ENCODE measurements around the gene MEX3A.

The MEX3A gene

GRCh38 chr1:156099282-156099681 is 17.0 kb upstream of the MEX3A start:
- TF ChIP-seq GATA3 (IDR thresholded peaks at IDR 0.05; ENCODE audit: low read depth, low read length) (no peak), GATA2 (IDR thresholded peaks at IDR 0.05; ENCODE audit: low read depth, low read length) (no peak)

- no peak for TF ChIP-seq GATA2 (IDR thresholded peaks at IDR 0.05; ENCODE audit: low read depth, low read length)
- TF ChIP-seq GATA3 (IDR thresholded peaks at IDR 0.05; ENCODE audit: low read depth, low read length), result no peak
Observed at GRCh38 chr1:156098784-156099183, 16.5 kb upstream of the MEX3A start.

GRCh38 chr1:156097499-156098178 is 15.4 kb upstream of the MEX3A start:
- TF ChIP-seq GATA3 (IDR thresholded peaks at IDR 0.05; ENCODE audit: low read depth, low read length) (no peak), GATA2 (IDR thresholded peaks at IDR 0.05; ENCODE audit: low read depth, low read length) (no peak)

DNA sequence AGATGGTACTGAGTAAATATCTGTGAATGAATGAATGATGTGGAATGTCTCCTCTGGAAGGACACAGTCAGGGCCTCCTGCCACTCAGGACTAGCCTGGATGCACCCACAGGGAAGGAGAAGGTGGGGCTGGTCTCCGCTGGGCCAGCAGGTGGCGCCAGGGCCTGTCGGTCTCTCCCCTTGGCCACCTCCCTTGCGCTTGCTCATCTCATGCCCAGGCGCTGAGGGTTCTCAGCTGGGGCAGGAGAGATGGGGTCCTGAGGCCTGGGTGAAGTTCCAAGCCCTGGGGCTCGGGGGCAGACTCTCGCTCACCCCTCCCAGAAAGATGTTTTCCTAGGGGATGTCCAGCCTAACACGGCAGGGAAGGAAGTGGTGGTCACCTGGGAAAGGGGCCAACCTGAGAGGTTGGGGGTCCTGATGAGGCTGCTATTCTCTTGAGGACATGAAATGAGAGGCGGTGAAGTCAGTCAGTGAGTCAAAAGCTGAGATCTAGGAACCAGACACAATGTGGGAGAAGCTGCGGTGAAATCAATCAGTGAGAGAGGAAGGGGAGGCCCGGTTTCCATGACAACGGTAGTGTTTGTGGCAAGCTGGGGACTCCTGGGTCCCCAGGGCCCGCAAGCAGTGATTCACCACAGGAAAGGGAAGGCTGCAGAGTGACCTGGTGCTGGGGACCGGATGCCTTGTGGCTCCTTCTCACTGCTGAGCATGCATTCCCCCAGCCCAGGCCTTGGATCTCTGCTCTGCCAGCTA is 14.6 kb upstream of the MEX3A start:
- TF ChIP-seq GATA3 (IDR thresholded peaks at IDR 0.05; ENCODE audit: low read depth, low read length) (no peak), GATA2 (IDR thresholded peaks at IDR 0.05; ENCODE audit: low read depth, low read length) (no peak)

GRCh38 chr1:156095906-156096508 is 13.7 kb upstream of the MEX3A start:
- TF ChIP-seq GATA2 (IDR thresholded peaks at IDR 0.05; ENCODE audit: low read depth, low read length) (no peak), GATA3 (IDR thresholded peaks at IDR 0.05; ENCODE audit: low read depth, low read length) (no peak)

DNA sequence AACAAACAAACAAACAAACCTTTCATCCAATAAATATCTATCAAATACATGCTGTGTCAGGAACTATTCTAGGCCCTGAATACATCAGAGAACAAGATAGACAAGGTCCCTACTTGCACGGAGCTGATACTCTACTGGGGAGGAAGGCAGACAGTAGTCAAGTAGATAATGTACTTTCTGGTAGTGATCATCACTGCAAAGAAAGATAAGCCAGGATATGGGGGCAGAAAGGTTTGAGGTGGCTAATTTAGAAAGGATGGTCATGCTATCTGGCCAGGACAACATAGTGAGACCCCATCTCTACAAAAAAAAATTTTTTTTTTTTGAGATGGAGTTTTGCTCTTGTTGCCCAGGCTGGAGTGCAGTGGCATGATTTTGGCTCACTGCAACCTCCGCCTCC is 9.3 kb upstream of the MEX3A start:
- TF ChIP-seq GATA2 (IDR thresholded peaks at IDR 0.05; ENCODE audit: low read depth, low read length) (no peak), GATA3 (IDR thresholded peaks at IDR 0.05; ENCODE audit: low read depth, low read length) (no peak)

DNA sequence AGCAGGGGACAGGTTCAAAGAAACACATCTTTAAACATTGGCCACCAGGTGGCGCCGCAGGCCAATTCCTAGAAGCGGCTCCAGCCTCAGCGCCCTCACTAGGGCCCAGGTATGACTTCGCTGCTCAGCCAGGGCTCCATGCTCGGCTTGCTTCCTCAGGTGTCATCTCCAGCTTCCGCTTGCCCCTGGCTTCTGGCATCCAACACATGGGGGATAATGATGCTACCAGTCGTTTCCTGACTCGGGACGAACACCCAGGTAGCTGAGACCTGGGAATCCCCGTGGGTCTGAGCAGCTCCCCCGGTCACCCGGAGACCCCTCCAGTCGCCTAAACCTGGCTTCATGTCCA is 8.5 kb upstream of the MEX3A start:
- TF ChIP-seq GATA3 (IDR thresholded peaks at IDR 0.05; ENCODE audit: low read depth, low read length), result no peak
- TF ChIP-seq GATA2 (IDR thresholded peaks at IDR 0.05; ENCODE audit: low read depth, low read length), result no peak

GRCh38 chr1:156090138-156090839 is 8.0 kb upstream of the MEX3A start:
- no peak for TF ChIP-seq GATA2 (IDR thresholded peaks at IDR 0.05; ENCODE audit: low read depth, low read length)
- no peak for TF ChIP-seq GATA3 (IDR thresholded peaks at IDR 0.05; ENCODE audit: low read depth, low read length)

DNA sequence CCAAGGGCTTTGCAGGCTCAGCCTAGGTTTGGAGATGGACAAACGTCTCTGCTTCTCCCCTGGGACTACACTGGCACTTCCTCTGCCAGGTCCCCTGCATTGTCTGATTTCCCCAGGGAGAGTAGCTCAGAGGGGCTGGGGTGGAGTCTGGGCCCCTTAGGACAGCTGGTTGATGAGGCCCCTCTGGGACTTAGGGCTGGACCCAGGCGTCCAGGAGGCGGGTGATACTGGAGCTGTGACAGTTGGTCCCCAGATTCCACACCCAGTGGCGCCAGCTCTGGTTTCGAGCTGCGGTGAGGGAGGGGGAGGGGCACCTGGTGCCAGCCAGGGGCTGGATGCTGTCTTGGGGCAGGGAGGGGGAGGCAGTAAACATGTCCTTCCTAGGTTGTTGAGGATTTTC is 7.4 kb upstream of the MEX3A start:
- TF ChIP-seq GATA2 (IDR thresholded peaks at IDR 0.05; ENCODE audit: low read depth, low read length), result no peak
- no peak for TF ChIP-seq GATA3 (IDR thresholded peaks at IDR 0.05; ENCODE audit: low read depth, low read length)

DNA sequence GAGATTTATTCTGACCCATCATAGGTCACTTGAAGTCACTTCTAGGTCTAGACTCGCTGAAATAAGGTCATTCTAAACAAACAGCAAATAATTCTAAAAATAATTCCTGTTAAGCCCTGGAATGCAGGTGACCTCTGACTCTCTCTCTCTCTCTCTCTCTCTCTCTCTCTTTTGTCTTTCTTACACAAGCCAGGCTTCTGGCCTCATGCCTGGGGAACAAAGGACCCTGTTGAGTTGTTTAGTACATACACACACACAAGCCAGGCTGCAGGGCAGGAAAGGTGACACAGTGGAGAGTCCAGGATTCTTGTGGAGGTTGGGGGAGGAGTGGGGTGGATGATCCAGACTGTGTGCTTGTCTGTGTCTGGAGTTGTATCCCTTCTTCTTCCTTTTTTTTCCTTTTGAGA is 4.0 kb upstream of the MEX3A start:
- TF ChIP-seq GATA3 (IDR thresholded peaks at IDR 0.05; ENCODE audit: low read depth, low read length) (no peak), GATA2 (IDR thresholded peaks at IDR 0.05; ENCODE audit: low read depth, low read length) (no peak)

- no peak for TF ChIP-seq GATA3 (IDR thresholded peaks at IDR 0.05; ENCODE audit: low read depth, low read length)
- TF ChIP-seq GATA2 (IDR thresholded peaks at IDR 0.05; ENCODE audit: low read depth, low read length), result no peak
Observed at GRCh38 chr1:156083800-156084790, 1.8 kb upstream of the MEX3A start.

DNA sequence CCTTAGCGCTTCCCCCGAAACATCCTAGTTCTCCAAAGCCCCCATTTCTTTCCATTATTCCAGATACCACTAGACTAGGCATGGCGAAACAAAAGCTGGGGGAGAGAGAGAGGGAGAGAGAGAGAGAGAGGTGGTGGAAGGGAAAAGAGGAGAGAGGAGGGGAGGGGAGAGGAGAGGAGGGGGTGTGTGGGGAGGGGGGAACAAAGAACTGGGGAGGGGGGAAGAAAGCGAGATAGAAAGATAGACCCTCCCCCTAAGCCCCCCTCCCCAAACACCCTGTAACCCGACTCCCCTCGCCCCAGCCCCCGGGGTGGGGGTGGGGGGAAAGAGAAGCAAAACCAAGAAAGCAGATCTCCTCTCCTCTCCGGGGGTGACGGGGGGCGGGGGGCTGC is 352 bp downstream of the MEX3A start:
- no peak for TF ChIP-seq GATA3 (IDR thresholded peaks at IDR 0.05; ENCODE audit: low read depth, low read length)
- TF ChIP-seq GATA2 (IDR thresholded peaks at IDR 0.05; ENCODE audit: low read depth, low read length), result no peak

DNA sequence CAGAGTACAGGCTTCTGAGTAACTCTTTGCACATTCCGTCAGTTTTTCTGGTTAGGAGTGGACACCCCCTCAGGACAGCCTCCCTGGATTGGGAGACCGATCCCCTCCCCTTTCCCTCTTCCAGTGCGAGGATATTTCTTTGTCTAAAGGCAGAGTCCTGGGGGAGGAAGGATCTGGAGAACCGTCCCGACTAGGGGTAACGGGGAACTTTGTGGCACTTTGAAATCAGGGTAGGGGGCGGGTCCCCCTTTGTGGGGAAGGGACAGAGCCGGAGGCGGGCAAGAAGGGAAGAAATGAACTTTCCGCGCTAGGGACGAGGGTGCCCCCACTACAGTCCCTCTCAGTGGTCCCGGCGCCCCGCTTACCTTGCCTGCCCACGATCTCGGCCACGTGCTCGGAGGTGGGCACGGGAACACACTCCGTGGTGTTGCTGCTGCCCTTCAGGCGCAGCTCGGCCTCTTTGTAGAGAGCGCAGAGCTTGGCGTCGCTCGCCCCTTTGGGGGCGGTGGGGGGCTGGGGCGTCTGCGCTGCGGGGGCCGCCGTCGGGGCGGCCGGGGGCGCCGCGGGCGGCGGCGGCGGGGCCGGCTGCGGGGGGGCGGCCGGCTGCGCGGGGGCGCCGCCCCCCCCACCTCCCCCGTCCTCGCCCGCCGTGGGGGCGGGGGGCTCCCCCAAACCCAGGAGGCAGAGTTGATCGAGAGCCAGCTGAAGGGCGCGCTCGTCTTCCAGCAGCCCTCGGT is 917 bp downstream of the MEX3A start:
- no peak for TF ChIP-seq GATA2 (IDR thresholded peaks at IDR 0.05; ENCODE audit: low read depth, low read length)
- TF ChIP-seq GATA3 (IDR thresholded peaks at IDR 0.05; ENCODE audit: low read depth, low read length), result no peak

All from SH-SY5Y (cell line).